H9 (cell line): ENCODE results near the gene STX10. TPM values are rescaled to one million over a fixed set of nuclear protein-coding genes. Genes with fewer than 3 reads are reported as not detected.

ENCODE experiments used
- DNase-seq: peaks from one replicate; pipeline ENCODE4 v3.0.0-alpha.2; 2017
- H2AFZ ChIP-seq: one replicate; pipeline ENCODE4 v1.6.1; 2013; ENCODE audit warnings: mild to moderate bottlenecking, low read length, control low read depth, moderate library complexity
- H2AK5ac ChIP-seq: 2 replicates; pipeline ENCODE4 v1.6.1; 2013; ENCODE audit warnings: low read length, control low read depth, mixed read lengths; ENCODE audit not compliant: insufficient read length
- H2BK120ac ChIP-seq: one replicate; pipeline ENCODE4 v1.6.1; 2013; ENCODE audit warnings: low read depth, mild to moderate bottlenecking, low read length, control low read depth, inconsistent platforms; ENCODE audit not compliant: poor library complexity, severe bottlenecking
- H2BK12ac ChIP-seq: 2 replicates; pipeline ENCODE4 v1.6.1; 2013; ENCODE audit warnings: low read length, control low read depth, mixed read lengths, low read depth; ENCODE audit not compliant: insufficient read length
- H2BK15ac ChIP-seq: 2 replicates; pipeline ENCODE4 v1.6.1; 2013; ENCODE audit warnings: low read depth, low read length, control low read depth
- H2BK20ac ChIP-seq: one replicate; pipeline ENCODE4 v1.6.1; 2013; ENCODE audit warnings: low read depth, mild to moderate bottlenecking, low read length, control low read depth, inconsistent platforms; ENCODE audit not compliant: poor library complexity, severe bottlenecking
- H2BK5ac ChIP-seq: 2 replicates; pipeline ENCODE4 v1.6.1; 2013; ENCODE audit warnings: low read length, control low read depth, mixed read lengths; ENCODE audit not compliant: insufficient read length
- H3K14ac ChIP-seq: 2 replicates; pipeline ENCODE4 v1.6.1; 2013; ENCODE audit warnings: low read length, control low read depth; ENCODE audit not compliant: insufficient read depth
- H3K18ac ChIP-seq: 2 replicates; pipeline ENCODE4 v1.6.1; 2013; ENCODE audit warnings: low read depth, mild to moderate bottlenecking, mixed read lengths, low read length, control low read depth; ENCODE audit not compliant: insufficient read length
- H3K23ac ChIP-seq: 2 replicates; pipeline ENCODE4 v1.6.1; 2013; ENCODE audit warnings: low read length, control low read depth, mixed read lengths, low read depth; ENCODE audit not compliant: insufficient read length
- H3K23me2 ChIP-seq: 2 replicates; pipeline ENCODE4 v1.6.1; 2013; ENCODE audit warnings: low read depth, mild to moderate bottlenecking, mixed read lengths, low read length, control low read depth; ENCODE audit not compliant: insufficient read length, poor library complexity, severe bottlenecking
- H3K27ac ChIP-seq: 2 replicates; pipeline ENCODE4 v1.5.1; 2013; ENCODE audit warnings: low read length, control low read depth, mixed read lengths, low read depth; ENCODE audit not compliant: insufficient read length
- H3K27me3 ChIP-seq: 2 replicates; pipeline ENCODE4 v1.6.1; 2013; ENCODE audit warnings: low read length, control low read depth, inconsistent platforms; ENCODE audit not compliant: insufficient read depth
- H3K4ac ChIP-seq: 2 replicates; pipeline ENCODE4 v1.6.1; 2013; ENCODE audit warnings: low read depth, mild to moderate bottlenecking, control low read depth, inconsistent platforms, low read length, moderate library complexity
- H3K4me1 ChIP-seq: 2 replicates; pipeline ENCODE4 v1.6.1; 2013; ENCODE audit warnings: low read length, control low read depth, inconsistent platforms; ENCODE audit not compliant: insufficient read depth
- H3K4me2 ChIP-seq: 2 replicates; pipeline ENCODE4 v1.6.1; 2013; ENCODE audit warnings: low read length, control low read depth, mixed read lengths; ENCODE audit not compliant: insufficient read length, insufficient read depth
- H3K56ac ChIP-seq: 2 replicates; pipeline ENCODE4 v1.6.1; 2013; ENCODE audit warnings: low read depth, mild to moderate bottlenecking, mixed read lengths, low read length, control low read depth; ENCODE audit not compliant: insufficient read length
- H3K79me1 ChIP-seq: 2 replicates; pipeline ENCODE4 v1.6.1; 2013; ENCODE audit warnings: low read depth, mild to moderate bottlenecking, moderate library complexity, low read length, control low read depth, inconsistent platforms; ENCODE audit not compliant: insufficient read depth, poor library complexity, severe bottlenecking
- H3K79me2 ChIP-seq: 2 replicates; pipeline ENCODE4 v1.6.1; 2013; ENCODE audit warnings: low read length, control low read depth, inconsistent platforms; ENCODE audit not compliant: insufficient read depth
- H3K9ac ChIP-seq: 2 replicates; pipeline ENCODE4 v1.6.1; 2013; ENCODE audit warnings: low read length, control low read depth, mixed read lengths; ENCODE audit not compliant: insufficient read length; ENCODE audit errors: extremely low read depth
- H3K9me3 ChIP-seq: one replicate; pipeline ENCODE4 v1.6.1; 2013; ENCODE audit warnings: low read depth, low read length, inconsistent platforms; ENCODE audit not compliant: control insufficient read depth
- H3T11ph ChIP-seq: one replicate; pipeline ENCODE4 v1.6.1; 2013; ENCODE audit warnings: mild to moderate bottlenecking, low read length, control low read depth, inconsistent platforms
- H4K20me1 ChIP-seq: one replicate; pipeline ENCODE4 v1.6.1; 2013; ENCODE audit not compliant: control insufficient read depth, insufficient read length, insufficient read depth
- H4K5ac ChIP-seq: 2 replicates; pipeline ENCODE4 v1.6.1; 2013; ENCODE audit warnings: low read depth, mild to moderate bottlenecking, mixed read lengths, low read length, control low read depth; ENCODE audit not compliant: insufficient read length
- H4K8ac ChIP-seq: replicated peaks from 2 replicates; pipeline ENCODE4 v1.6.1; 2013; ENCODE audit warnings: low read length, control low read depth, mixed read lengths, low read depth; ENCODE audit not compliant: insufficient read length
- H4K91ac ChIP-seq: 2 replicates; pipeline ENCODE4 v1.6.1; 2013; ENCODE audit warnings: low read depth, mild to moderate bottlenecking, moderate library complexity, mixed read lengths, low read length, control low read depth; ENCODE audit not compliant: insufficient read length
- H3K27ac Mint-ChIP-seq, 3 experiments: 2 replicates in 2 of 3; 3 replicates in 1 of 3; pipeline ENCODE4 v1.8.0; 2020 to 2021; ENCODE audit warnings: mixed read lengths in 3 of 3, mild to moderate bottlenecking in 1 of 3, moderate library complexity in 1 of 3
- H3K27me3 Mint-ChIP-seq: 2 replicates; pipeline ENCODE4 v1.8.0; 2021; ENCODE audit warnings: low read depth, mild to moderate bottlenecking, moderate library complexity, mixed read lengths
- H3K36me3 Mint-ChIP-seq, 3 experiments: 2 replicates in 2 of 3; 3 replicates in 1 of 3; pipeline ENCODE4 v1.8.0; 2020 to 2021; ENCODE audit warnings: low read depth in 3 of 3, mixed read lengths in 3 of 3; ENCODE audit not compliant: insufficient read depth in 1 of 3
- H3K4me1 Mint-ChIP-seq, 2 experiments: 2 replicates each; pipeline ENCODE4 v1.8.0; 2020; ENCODE audit warnings: mixed read lengths in 2 of 2
- H3K4me3 Mint-ChIP-seq, 2 experiments: 2 replicates in 1 of 2; 3 replicates in 1 of 2; pipeline ENCODE4 v1.8.0; 2020 to 2021; ENCODE audit warnings: mild to moderate bottlenecking in 2 of 2, mixed read lengths in 2 of 2, moderate library complexity in 1 of 2
- H3K9me3 Mint-ChIP-seq, 2 experiments: 2 replicates in 1 of 2; 3 replicates in 1 of 2; pipeline ENCODE4 v1.8.0; 2020; ENCODE audit warnings: mild to moderate bottlenecking in 2 of 2, mixed read lengths in 2 of 2, moderate library complexity in 1 of 2
- CTCF ChIP-seq: fragments of 200-600 bp; sonication (generic); conservative IDR thresholded peaks from 3 replicates; pipeline ENCODE4 v1.8.0; 2021; ENCODE audit warnings: antibody characterized with exemption, mild to moderate bottlenecking
- whole genome bisulfite sequencing: extraction: QIAGEN DNeasy Blood & Tissue Kit; methylation state at CpG from one replicate; pipeline ENCODE4 v1.1.7; 2013; ENCODE audit warnings: missing lambda C conversion rate, low lambda C conversion rate, mixed read lengths; ENCODE audit not compliant: insufficient read length; ENCODE audit errors: extremely low coverage; 5-methylcytosine and 5-hydroxymethylcytosine counted together
- total RNA-seq: library from RNA; stranded (reverse); gene quantifications from 2 replicates; pipeline ENCODE4 v1.2.1, GENCODE V29; 2021

The STX10 gene
- total RNA-seq, 1 experiment from 2014 or later = 39.4 TPM

- Histone ChIP-seq H3K4ac (no peak overlapping the region), H3K18ac (no peak overlapping the region), H3K79me2 (peaks cover 47% of the 10 kb centered on the region; the same call in 1 of the 2 replicates), H4K8ac (no peak overlapping the region), H3K79me1 (peaks cover 5% of the 10 kb centered on the region), H4K20me1 (no peaks in the 10 kb centered on the region), H3K23ac (no peak overlapping the region), H3K4me1 (no peaks in the 10 kb centered on the region), H3K4me2 (no peak overlapping the region), H2AFZ (no peak overlapping the region), H3T11ph (no peak overlapping the region), H3K9ac (no peak overlapping the region), H2BK12ac (no peak overlapping the region), H2BK15ac (no peak overlapping the region), H3K27ac (no peak overlapping the region), H3K14ac (no peak overlapping the region), H3K9me3 (no peaks in the 10 kb centered on the region), H3K56ac (no peak overlapping the region), H2AK5ac (no peak overlapping the region), H4K91ac (no peak overlapping the region), H3K27me3 (no peaks in the 10 kb centered on the region), H2BK20ac (no peak overlapping the region), H4K5ac (no peak overlapping the region), H3K23me2 (no peaks in the 10 kb centered on the region), H2BK5ac (no peak overlapping the region), H2BK120ac (no peak overlapping the region)
- H3K27ac Mint-ChIP-seq = peak overlapping the region in 2 of 3 experiments; percentile 13 to 78; a peak in 2 of 7 replicates
- H3K4me3 Mint-ChIP-seq = no peak overlapping the region
- no peaks in the 10 kb centered on the region for H3K27me3 Mint-ChIP-seq
- no peak for TF ChIP-seq CTCF
- DNase-seq = peak; percentile 18
- no peaks in the 10 kb centered on the region for H3K9me3 Mint-ChIP-seq
- no CpG with 5 or more reads among the region's 1 CpG for WGBS
- peaks cover 5 to 39% (median 13%) of the 10 kb centered on the region in 3 experiments; a peak in 6 of 7 replicates for H3K36me3 Mint-ChIP-seq
- H3K4me1 Mint-ChIP-seq = peaks cover 6 to 14% of the 10 kb centered on the region in 2 experiments; a peak in 3 of 4 replicates
Observed at GRCh38 chr19:13128583-13128982, 21.6 kb downstream of the STX10 start.
